Adrenal gland (tissue), 12 donors: ENCODE data around the gene TDRD10. TPM values are rescaled to one million over a fixed set of nuclear protein-coding genes. Genes with fewer than 3 reads are reported as not detected.

Source experiments
- DNase-seq, 7 donors: peaks; one replicate each; pipeline ENCODE4 v3.0.0-alpha.2; 2019 to 2020
- H3K27ac ChIP-seq, 5 donors: fragments of 200-600 bp; sonication (generic) in 4 of 5; 1 replicate in 3 of 5; 2 replicates in 2 of 5; pipeline versions ENCODE4 v1.5.1 to v1.8.0; 2016 to 2020; ENCODE audit warnings: mild to moderate bottlenecking in 1 of 5
- H3K27me3 ChIP-seq: fragments of 200-600 bp; 2 replicates; pipeline ENCODE4 v1.8.0; 2021
- H3K36me3 ChIP-seq, 2 donors: fragments of 200-600 bp; replicated peaks in 1 of 2; 1 replicate in 1 of 2; 2 replicates in 1 of 2; pipeline versions ENCODE4 v1.5.1 to v1.8.0; 2018 to 2022
- H3K4me1 ChIP-seq, 2 donors: fragments of 200-600 bp; replicated peaks in 1 of 2; 1 replicate in 1 of 2; 2 replicates in 1 of 2; pipeline versions ENCODE4 v1.5.1 to v1.8.0; 2018 to 2021
- H3K4me3 ChIP-seq, 4 donors: fragments of 200-600 bp; sonication (generic) in 3 of 4; one replicate each; pipeline ENCODE4 v1.5.1; 2016 to 2018
- H3K9me3 ChIP-seq, 3 donors: fragments of 200-600 bp; sonication (generic) in 1 of 3; replicated peaks in 1 of 3; 1 replicate in 2 of 3; 2 replicates in 1 of 3; pipeline versions ENCODE4 v1.5.1 to v1.8.0; 2016 to 2021
- POLR2A ChIP-seq, 2 donors: fragments of 450-650 bp; IDR thresholded peaks; one replicate each; pipeline ENCODE4 v1.6.1; 2017; ENCODE audit warnings: antibody characterized with exemption in 2 of 2, mild to moderate bottlenecking in 2 of 2, moderate library complexity in 1 of 2
- WGBS, 4 donors: extraction: QIAGEN DNeasy Blood & Tissue Kit in 2 of 4; methylation state at CpG; one replicate each; pipeline versions ENCODE4 v1.1.5 to v1.1.7; 2013 to 2017; 5-methylcytosine and 5-hydroxymethylcytosine counted together
- intact Hi-C, 2 donors: fragments of 100-400 bp; cut with DNase I; formaldehyde crosslinking; loops; one replicate each; pipeline versions ENCODE4 v1.14.1 to v1.15.0; 2022 to 2023
- polyA plus RNA-seq, 3 donors: library from polyadenylated mRNA; stranded (reverse); fragments of 200-250 nt in 2 of 3; fragments of 350-450 nt in 1 of 3; fragmentation: Illumina TruSeq in 1 of 3; extraction: RNeasy Lipid Tissue Mini Kit (QIAGEN cat#74804) in 1 of 3; gene quantifications; one replicate each; pipeline ENCODE4 v1.2.3, GENCODE V29; 2013 to 2014
- total RNA-seq, 9 donors: library from RNA; depleted of rRNA in 4 of 9; stranded (reverse); fragments of >200 nt in 4 of 9; fragments of 120-200 nt in 1 of 9; fragmentation: NEBNext Ultra II Directional in 1 of 9; extraction: Animal tissue kit (Norgen Biotek cat#: 25700) in 1 of 9; gene quantifications; one replicate each; pipeline versions ENCODE4 v1.1.0 to v1.2.4, GENCODE V29; 2013 to 2023
- TF ChIP-seq, protein P1 (sequence below), 6 experiments: fragments of 450-650 bp in 4 of 6; fragments of 200-600 bp in 2 of 6; sonication (generic) in 1 of 6; IDR thresholded peaks; 1 replicate in 5 of 6; 2 replicates in 1 of 6; pipeline versions ENCODE4 v1.5.1 to v1.8.0; 2016 to 2021; ENCODE audit warnings: antibody characterized with exemption in 6 of 6, mild to moderate bottlenecking in 2 of 6, moderate library complexity in 1 of 6
- donor health status: healthy with polysubstance abuse.
- donor health status: Bipolar disorder and iron deficiency.
- donor health status: DM: yes; HTN: yes; CAD: no.
- donor health status: DM: no; HTN: no; CAD: no.
- donor health status: DM: no; HTN: no; CAD: no.
- donor health status: DM: yes; HTN: yes; CAD: no.

TDRD10 gene
- total and polyA plus RNA-seq, 12 donors, result 0.55 to 24.9 (median 3.6) TPM; not detected in 1

DNA sequence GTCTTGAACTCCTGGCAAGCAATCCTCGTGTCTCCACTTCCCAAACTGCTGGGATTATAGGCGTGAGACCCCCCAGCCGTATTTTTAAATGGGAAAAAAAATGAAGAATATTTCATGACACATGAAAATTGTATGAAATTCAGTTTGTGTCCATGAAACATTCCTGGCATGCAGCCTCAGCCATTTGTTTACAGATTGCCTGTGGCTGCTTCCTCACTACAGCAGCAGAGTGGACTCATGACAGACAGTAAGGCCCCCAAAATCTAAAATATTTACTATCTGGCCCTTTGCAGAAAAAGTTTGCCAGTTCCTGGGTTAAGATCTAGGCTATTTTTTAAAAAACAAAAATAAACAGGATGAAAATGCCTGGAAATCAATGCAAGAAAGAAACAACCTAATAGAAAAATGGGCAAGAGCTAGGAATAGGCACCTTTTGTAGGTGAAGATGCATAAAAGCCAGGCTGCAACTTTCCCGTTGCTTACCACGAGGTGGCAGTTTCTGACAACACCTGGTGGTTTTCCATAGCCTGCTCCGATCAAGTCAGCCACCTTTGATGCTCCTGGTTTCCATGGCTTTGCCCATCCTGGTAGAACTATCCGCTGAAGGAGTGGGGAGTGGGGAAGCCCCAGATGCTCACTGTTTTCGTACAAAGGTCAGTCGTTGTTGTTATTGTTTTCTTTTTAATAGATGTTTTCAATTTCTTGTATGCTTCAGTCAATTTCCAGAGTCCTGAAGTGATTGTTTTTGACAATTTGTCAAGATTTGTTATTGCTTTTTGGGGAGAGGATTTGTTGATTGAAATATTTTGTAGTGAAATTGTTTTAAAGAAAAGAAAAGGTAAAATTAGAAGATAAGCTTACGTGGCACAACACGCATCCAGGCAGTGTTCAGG is 32.2 kb downstream of the TDRD10 start:
- no peak overlapping the region for H3K27ac ChIP-seq
- H3K4me1 ChIP-seq, result no peaks in the 10 kb centered on the region
- no peak for TF ChIP-seq POLR2A (IDR thresholded peaks at IDR 0.05)
- TF ChIP-seq, protein P1, sequence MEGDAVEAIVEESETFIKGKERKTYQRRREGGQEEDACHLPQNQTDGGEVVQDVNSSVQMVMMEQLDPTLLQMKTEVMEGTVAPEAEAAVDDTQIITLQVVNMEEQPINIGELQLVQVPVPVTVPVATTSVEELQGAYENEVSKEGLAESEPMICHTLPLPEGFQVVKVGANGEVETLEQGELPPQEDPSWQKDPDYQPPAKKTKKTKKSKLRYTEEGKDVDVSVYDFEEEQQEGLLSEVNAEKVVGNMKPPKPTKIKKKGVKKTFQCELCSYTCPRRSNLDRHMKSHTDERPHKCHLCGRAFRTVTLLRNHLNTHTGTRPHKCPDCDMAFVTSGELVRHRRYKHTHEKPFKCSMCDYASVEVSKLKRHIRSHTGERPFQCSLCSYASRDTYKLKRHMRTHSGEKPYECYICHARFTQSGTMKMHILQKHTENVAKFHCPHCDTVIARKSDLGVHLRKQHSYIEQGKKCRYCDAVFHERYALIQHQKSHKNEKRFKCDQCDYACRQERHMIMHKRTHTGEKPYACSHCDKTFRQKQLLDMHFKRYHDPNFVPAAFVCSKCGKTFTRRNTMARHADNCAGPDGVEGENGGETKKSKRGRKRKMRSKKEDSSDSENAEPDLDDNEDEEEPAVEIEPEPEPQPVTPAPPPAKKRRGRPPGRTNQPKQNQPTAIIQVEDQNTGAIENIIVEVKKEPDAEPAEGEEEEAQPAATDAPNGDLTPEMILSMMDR (IDR thresholded peaks at IDR 0.05), result peak in 1 of 6 experiments; percentile 22
- H3K36me3 ChIP-seq, result no peaks in the 10 kb centered on the region
- no peaks in the 10 kb centered on the region for H3K9me3 ChIP-seq
- no peaks in the 10 kb centered on the region for H3K27me3 ChIP-seq
- H3K4me3 ChIP-seq, result no peak overlapping the region
- intact Hi-C loops, result no loop called here
- DNase-seq, result peak in 1 of 7 donors; percentile 10
- 73 to 79% (median 76%) methylated on average over 11 of the region's 11 CpGs for whole genome bisulfite sequencing, 4 donors

DNA sequence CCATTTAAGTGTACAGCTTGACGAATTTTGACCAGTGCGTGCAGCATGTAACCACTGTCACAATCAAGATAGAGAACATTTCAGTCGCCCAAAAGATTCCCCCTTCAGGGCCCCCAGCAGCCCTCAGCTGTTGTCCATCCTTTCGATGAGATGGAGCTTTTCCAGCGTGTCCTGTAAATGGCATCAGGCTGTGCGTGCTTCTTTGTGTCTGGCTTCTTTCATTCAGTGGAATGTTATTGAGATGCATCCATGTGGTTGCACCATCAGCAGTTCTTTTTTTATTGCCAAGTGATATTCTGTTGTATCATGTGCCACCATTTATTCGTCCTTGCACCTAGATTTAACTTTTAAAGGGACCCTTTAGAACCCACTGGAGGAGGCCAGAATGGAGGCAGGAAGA is 34.6 kb downstream of the TDRD10 start:
- no peak overlapping the region for H3K4me3 ChIP-seq
- TF ChIP-seq, protein P1 (IDR thresholded peaks at IDR 0.05), result no peak
- TF ChIP-seq POLR2A (IDR thresholded peaks at IDR 0.05), result no peak

DNA sequence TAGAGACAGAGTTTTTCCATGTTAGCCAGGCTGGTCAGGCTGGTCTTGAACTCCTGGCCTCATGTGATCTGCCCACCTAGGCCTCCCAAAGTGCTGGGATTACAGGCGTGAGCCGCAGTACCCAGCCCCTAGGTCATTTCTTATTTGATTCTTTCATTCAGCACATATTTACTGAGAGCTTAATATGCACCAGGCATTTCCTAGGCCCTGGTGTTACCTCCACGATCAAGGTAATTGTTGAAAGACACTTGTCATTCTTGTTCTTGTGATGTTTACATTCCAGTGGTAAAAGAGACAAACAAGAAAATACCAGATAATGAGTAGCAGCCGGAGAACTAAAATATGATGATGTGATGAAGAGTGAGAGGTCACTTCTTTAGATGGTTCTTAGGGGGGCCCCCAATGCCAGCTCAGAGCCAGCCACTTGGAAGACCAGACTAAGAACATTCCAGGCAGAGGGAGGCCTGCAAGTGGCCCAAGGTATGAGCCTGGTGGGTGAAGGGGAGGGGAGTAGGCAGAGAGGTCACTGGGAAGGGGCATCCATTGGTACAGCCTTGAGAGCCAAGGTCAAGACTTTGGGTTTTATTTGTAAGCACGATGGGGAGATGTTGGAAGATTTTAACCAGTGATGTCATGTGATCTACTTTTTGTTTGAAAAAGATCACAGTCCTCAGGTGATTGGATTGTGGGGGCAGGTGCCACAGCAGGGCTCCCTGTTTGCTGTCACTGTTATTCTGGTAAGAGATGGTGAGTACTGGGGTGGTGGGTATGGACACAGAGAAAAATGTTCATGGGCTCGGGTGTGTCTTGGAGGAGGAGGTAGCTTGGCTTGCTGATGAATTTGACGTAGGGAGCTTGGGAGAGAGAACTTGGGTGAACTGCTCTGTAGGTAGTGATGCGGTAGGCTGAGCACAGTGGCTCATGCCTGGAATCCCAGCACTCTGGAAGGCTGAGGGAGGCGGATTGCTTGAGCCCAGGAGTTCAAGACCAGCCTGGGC is 37.8 kb downstream of the TDRD10 start:
- no peaks in the 10 kb centered on the region for H3K36me3 ChIP-seq
- intact Hi-C loops, result no loop called here
- no peaks in the 10 kb centered on the region for H3K9me3 ChIP-seq
- TF ChIP-seq POLR2A (IDR thresholded peaks at IDR 0.05), result no peak
- TF ChIP-seq, protein P1 (IDR thresholded peaks at IDR 0.05), result no peak
- DNase-seq, result no peak
- H3K27me3 ChIP-seq, result no peaks in the 10 kb centered on the region
- no peak overlapping the region for H3K27ac ChIP-seq
- 85 to 91% (median 89%) methylated on average over 9 of the region's 9 CpGs for WGBS, 4 donors
- H3K4me3 ChIP-seq, result no peak overlapping the region
- H3K4me1 ChIP-seq, result no peaks in the 10 kb centered on the region

More for the DNA sequence above, 34.6 kb downstream of the TDRD10 start:
- Histone ChIP-seq H3K4me1 (no peaks in the 10 kb centered on the region), H3K27me3 (no peaks in the 10 kb centered on the region), H3K27ac (no peak overlapping the region), H3K9me3 (no peaks in the 10 kb centered on the region), H3K36me3 (no peaks in the 10 kb centered on the region)
- no peak for DNase-seq
- intact Hi-C loops, result no loop called here
- 82 to 90% (median 86%) methylated on average over 7 of the region's 7 CpGs for WGBS, 4 donors

DNA sequence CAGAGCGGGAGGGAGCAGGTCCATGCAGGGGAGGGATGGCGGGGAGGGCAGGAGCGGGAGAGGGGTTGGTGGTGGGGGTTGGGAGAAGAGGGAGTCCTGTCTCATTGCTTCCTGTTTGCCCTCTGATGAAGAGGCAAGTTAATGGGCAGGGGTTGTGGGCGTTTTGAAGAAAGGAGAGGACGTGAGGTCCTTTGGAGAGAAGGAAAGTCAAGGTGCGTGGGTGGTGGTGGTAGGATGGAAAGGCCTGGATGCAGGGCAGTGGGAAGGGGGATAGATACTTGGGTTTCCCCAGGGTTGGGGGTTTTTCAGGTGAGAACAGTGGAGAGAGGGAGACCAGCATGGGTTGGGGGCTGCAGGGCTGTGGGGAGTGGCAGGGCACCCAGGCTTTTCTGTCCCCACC is 39.2 kb downstream of the TDRD10 start:
- Histone ChIP-seq H3K27ac (no peak overlapping the region), H3K4me1 (no peaks in the 10 kb centered on the region), H3K9me3 (no peaks in the 10 kb centered on the region), H3K27me3 (no peaks in the 10 kb centered on the region), H3K36me3 (no peaks in the 10 kb centered on the region), H3K4me3 (no peak overlapping the region)
- TF ChIP-seq, protein P1 (IDR thresholded peaks at IDR 0.05), result no peak
- no peak for TF ChIP-seq POLR2A (IDR thresholded peaks at IDR 0.05)
- 75 to 88% (median 80%) methylated on average over 6 of the region's 6 CpGs for WGBS, 4 donors
- DNase-seq, result no peak
- intact Hi-C loops, result no loop called here
